Measurements from ENCODE around the gene CLEC11A.

CLEC11A gene

GRCh38 chr19:50723069-50723468 lies at the start of gene CLEC11A:
CLEC11A (plus strand) TSS chr19:50723364; CDS start chr19:50723526, 162 bp downstream.
- no peak for DNase-seq (ENCODE audit: low read depth in 2 of 2)

GRCh38 chr19:50676625-50677197 lies 46.5 kb upstream of the CLEC11A start:
- DNase-seq (ENCODE audit: low read depth in 2 of 2): no peak

DNA sequence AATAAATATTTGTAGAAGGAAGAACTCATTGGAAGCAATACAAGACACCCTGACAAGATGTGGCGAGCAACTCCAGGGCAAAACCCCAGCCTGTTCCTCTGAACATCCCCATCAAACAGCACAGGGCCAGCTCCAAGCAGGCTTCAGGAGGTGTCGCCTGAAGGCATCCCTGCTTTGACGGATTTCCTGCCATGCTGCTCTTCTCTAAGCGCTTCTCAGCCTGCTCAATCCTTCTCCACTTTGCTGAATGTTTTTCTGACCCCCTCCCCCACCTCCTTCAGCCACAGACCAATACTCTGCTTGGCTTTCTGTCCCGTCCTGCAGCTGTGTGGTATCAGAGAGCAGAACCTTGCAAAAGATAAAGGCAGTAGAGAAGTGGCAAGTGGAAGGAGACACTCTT lies 45.5 kb upstream of the CLEC11A start:
- DNase-seq (ENCODE audit: low read depth in 2 of 2): no peak

GRCh38 chr19:50678323-50678722 lies 44.8 kb upstream of the CLEC11A start:
- DNase-seq (ENCODE audit: low read depth in 2 of 2): no peak

GRCh38 chr19:50679177-50680125 lies 43.7 kb upstream of the CLEC11A start:
- DNase-seq (ENCODE audit: low read depth in 2 of 2): peak; percentile 68 to 74

DNA sequence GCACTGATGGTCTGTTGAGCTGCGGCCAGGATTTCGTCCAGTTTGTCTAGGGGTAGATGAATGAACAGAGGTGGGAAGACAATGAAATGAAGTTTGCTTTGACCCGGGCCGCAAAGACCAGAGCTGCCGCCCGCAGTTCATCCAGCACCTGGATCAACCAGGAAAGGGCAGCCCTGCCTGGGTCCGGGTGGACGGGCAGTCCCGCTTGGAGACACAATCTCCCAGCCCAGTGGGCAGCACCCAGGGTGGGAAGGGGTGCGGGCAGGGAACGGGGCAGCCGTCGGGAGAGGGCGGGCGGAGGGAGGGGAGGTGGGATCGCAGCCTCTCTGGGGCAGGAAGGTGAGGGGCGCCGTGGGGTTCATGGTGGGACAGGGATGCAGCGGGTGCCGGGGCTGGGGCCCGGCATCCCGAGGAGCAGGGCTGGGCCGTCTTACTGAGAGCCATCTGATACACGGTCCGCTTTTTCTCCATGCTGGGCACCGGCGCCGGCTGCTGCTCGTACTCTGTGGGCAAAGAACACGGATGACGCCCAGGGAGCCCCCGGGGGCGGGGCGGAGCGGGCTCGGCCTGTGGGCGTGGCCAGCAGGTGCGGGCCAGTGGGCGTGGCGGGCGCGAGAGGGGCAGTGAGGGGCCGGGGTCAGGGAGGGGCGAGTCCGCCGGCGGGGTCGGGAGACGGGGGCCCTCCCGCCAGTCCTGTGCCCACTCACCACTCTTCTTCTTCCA lies 36.7 kb upstream of the CLEC11A start:
- no peak for DNase-seq (ENCODE audit: low read depth in 2 of 2)

DNA sequence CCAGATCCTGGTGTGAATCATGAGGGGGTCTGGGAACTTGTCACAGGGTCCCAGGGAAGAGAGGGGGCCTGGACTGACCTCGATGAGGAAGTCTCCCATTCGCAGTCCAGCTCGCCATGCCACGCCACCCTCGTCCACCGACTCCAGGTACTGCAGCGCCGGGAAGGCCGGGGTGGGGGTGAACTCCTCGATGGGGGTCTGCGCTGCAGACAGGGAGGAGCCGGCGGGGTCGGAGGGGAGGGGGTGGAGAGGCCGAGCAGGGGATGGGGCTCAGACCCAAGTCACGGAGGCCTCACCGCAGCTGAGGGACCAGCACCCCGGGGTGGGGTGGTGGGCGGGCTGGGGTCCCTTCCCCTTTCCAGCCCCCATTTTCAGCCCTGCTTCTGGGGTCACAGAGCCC lies 34.4 kb upstream of the CLEC11A start:
- DNase-seq (ENCODE audit: low read depth in 2 of 2): no peak

DNA sequence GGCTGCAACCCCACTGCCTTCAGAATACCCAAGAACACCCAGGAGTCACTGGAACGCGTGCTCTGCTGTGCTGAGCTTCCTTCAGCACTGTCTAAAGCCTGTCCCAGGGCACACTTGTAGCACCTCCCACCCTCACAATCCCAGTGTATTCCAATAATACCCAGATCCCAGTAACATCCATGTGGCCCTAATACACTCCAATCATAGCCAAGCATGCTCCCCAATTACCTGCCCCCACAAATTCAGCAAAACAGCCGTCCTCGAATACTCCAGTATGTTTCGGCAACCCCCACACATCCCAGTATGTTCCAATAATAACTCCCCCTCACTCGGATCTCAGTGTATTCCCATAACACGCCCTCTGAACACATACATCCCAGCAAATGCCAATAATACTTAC lies 32.7 kb upstream of the CLEC11A start:
- DNase-seq (ENCODE audit: low read depth in 2 of 2): no peak

DNA sequence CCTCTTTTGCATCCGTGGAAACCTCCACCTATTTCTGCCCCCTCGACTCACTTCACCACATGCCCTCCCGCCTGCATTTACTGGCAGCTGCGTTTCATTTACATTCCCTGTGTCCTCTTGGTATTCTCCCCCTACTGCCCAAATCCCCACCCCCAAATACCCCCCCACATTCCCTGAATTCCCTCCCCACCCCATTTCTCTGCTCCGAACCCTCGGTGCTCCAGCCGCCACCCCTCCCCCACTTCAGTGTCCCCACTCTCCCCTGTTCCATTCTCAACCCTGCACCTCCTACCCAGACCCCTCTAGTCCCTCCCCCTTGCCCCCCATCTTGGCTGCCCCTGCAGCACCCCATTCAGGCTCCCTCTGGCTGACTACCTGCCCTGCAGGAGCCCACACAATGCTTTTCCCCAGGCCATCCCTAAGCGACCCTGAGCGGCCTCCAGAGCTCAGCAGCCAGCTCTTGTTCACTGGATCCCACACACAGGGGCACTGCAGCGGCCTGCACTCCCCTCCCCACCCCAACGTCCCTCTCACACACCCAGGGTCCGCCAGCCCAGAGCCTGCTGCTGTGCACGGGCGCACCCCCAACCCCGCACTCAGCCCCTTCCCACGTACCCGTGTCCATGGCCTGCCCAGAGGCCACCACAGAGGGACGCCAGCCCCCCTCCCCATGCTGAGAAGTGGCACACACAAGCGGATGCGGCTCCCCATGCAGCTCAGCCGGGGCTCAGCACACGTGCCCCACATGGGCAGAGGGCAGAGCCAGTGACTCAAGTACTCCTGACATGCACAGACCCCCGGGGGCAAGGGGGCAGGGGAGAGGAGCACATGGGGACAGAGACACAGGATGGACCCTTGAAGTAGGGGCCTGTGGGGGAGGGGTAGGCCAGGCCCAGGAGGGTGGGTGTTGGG lies 29.8 kb upstream of the CLEC11A start:
- no peak for DNase-seq (ENCODE audit: low read depth in 2 of 2)

GRCh38 chr19:50694815-50695145 lies 28.4 kb upstream of the CLEC11A start:
- no peak for DNase-seq (ENCODE audit: low read depth in 2 of 2)

GRCh38 chr19:50695251-50696093 lies 27.7 kb upstream of the CLEC11A start:
- no peak for DNase-seq (ENCODE audit: low read depth in 2 of 2)

- DNase-seq (ENCODE audit: low read depth in 2 of 2): no peak
These were observed 27.1 kb upstream of the CLEC11A start for GRCh38 chr19:50696094-50696483.

- no peak for DNase-seq (ENCODE audit: low read depth in 2 of 2)
These were observed 25.6 kb upstream of the CLEC11A start for GRCh38 chr19:50697414-50698124.

DNA sequence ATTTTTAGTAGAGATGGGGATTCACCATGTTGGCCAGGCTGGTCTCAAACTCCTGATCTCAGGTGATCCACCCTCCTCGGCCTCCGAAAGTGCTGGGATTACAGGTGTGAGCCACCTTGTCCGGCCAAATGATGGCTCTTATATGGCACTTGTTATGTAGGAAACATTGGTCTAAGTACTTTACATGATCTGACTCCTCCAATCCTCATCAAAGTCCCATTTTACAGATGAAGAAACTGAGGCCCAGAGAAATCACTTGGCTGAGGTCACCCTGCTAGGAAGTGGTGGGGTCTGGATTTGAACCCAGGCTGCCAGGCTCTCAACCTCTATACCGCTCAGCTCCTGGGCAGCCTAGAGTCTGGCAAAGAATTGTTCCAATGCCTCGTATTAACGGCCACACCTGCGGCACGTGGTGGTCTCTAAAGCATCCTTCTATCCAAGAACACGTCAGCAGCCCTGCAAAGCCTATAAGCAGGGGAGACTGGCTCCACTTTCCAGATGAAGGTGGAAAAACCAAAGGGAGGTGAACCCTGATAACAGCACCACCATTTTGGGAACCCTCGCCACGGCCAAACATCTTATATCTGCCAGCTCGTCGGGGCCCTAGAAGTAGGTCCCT lies 21.7 kb upstream of the CLEC11A start:
- DNase-seq (ENCODE audit: low read depth in 2 of 2): no peak

- DNase-seq (ENCODE audit: low read depth in 2 of 2): no peak
These were observed 20.9 kb upstream of the CLEC11A start for GRCh38 chr19:50702158-50702870.

GRCh38 chr19:50702871-50703829 lies 20.0 kb upstream of the CLEC11A start:
- DNase-seq (ENCODE audit: low read depth in 2 of 2): no peak

DNA sequence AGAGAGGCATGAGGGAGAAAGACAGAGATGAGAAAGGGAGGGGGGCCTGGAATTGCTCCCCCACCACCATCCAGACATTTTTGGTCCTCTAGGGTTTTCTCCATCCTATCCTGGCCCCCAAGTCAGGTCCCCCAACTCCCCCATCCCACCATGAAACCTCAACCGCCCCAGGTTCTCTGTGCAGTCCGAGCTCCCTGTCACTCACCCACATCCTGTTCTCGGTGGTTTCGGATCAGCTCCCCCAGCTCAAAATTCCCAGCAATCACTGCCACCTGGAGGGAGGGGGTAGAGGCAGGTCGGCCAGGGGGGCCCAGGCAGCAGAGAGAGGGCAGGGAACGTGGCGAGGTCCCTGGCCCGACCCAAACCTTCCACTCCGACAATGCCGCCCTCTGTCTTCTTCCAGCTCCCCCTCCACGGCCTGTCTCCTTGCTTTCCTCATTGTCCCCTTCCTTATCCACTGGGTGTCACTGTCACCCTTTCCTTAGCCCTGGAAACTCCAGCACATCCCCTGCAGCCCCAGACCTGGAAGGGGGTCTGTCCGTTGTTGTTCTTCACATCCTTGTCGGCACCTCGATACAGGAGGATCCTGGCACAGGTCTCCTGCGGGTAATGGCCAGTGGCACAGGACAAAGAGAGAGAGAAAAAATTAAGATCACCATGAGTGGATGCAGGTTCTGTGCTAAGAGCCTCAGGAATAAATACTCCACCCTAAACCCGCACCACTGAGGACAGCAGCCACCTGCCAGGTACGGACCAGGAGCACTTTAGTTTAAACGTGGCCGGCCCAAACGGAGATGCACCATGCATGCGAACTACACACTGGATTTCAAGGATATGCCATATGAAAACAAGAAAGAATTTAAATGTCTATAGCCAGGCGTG lies 19.0 kb upstream of the CLEC11A start:
- DNase-seq (ENCODE audit: low read depth in 2 of 2): no peak
